GM23338 (cell line): ENCODE data around the gene CD300A. TPM values are rescaled to one million over a fixed set of nuclear protein-coding genes. Genes with fewer than 3 reads are reported as not detected.

Source experiments
- ATAC-seq: fragments of 200-7000 bp; cut with Tn5 transposase; 3 replicates; pipeline ENCODE4 v1.9.1; 2020
- DNase-seq: peaks from one replicate; pipeline ENCODE4 v3.0.0-alpha.2; 2015; ENCODE audit warnings: low spot score
- H2AFZ ChIP-seq: fragments of 200-600 bp; sonication (generic); 2 replicates; pipeline ENCODE4 v1.8.0; 2016; ENCODE audit warnings: antibody characterized with exemption, mild to moderate bottlenecking, moderate library complexity
- H3F3A ChIP-seq: fragments of 200-600 bp; sonication (generic); replicated peaks from 2 replicates; pipeline ENCODE4 v1.8.0; 2017; ENCODE audit warnings: antibody characterized with exemption, mixed run types, low read depth
- H3K27ac ChIP-seq: fragments of 200-600 bp; sonication (generic); 2 replicates; pipeline ENCODE4 v1.6.1; 2016; ENCODE audit warnings: low read depth
- H3K27me3 ChIP-seq: fragments of 200-600 bp; sonication (generic); 2 replicates; pipeline ENCODE4 v1.8.0; 2016; ENCODE audit warnings: mild to moderate bottlenecking, mixed run types, moderate library complexity; ENCODE audit not compliant: insufficient read depth
- H3K36me3 ChIP-seq: fragments of 200-600 bp; sonication (generic); 2 replicates; pipeline ENCODE4 v1.8.0; 2016; ENCODE audit warnings: mild to moderate bottlenecking; ENCODE audit not compliant: insufficient read depth
- H3K4me1 ChIP-seq: fragments of 200-600 bp; sonication (generic); 2 replicates; pipeline ENCODE4 v1.8.0; 2016; ENCODE audit warnings: mild to moderate bottlenecking, moderate library complexity; ENCODE audit not compliant: insufficient read depth
- H3K4me2 ChIP-seq: fragments of 200-600 bp; sonication (generic); 2 replicates; pipeline ENCODE4 v1.7.1; 2017; ENCODE audit warnings: mixed run types
- H3K4me3 ChIP-seq: fragments of 200-600 bp; sonication (generic); 2 replicates; pipeline ENCODE4 v1.6.1; 2016; ENCODE audit warnings: mixed run types
- H3K79me2 ChIP-seq: fragments of 200-600 bp; sonication (generic); replicated peaks from 2 replicates; pipeline ENCODE4 v1.8.0; 2017; ENCODE audit warnings: mild to moderate bottlenecking; ENCODE audit not compliant: insufficient read depth
- H3K9me2 ChIP-seq: fragments of 200-600 bp; sonication (generic); 2 replicates; pipeline ENCODE4 v1.8.0; 2017; ENCODE audit not compliant: insufficient read depth
- H4K20me1 ChIP-seq: fragments of 200-600 bp; sonication (generic); replicated peaks from 2 replicates; pipeline ENCODE4 v1.8.0; 2017; ENCODE audit warnings: mild to moderate bottlenecking; ENCODE audit not compliant: insufficient read depth
- H3K27ac Mint-ChIP-seq: 2 replicates; pipeline ENCODE4 v1.8.0; 2020; ENCODE audit warnings: inconsistent platforms, mild to moderate bottlenecking, moderate library complexity, mixed read lengths
- H3K27me3 Mint-ChIP-seq: 3 replicates; pipeline ENCODE4 v1.8.0; 2022; ENCODE audit warnings: low read depth, mild to moderate bottlenecking, moderate library complexity, mixed read lengths, inconsistent platforms; ENCODE audit not compliant: insufficient read depth, poor library complexity
- H3K36me3 Mint-ChIP-seq: 3 replicates; pipeline ENCODE4 v1.8.0; 2021; ENCODE audit warnings: low read depth, mild to moderate bottlenecking, inconsistent platforms, moderate library complexity, mixed read lengths
- H3K4me1 Mint-ChIP-seq: 3 replicates; pipeline ENCODE4 v1.8.0; 2020; ENCODE audit warnings: mild to moderate bottlenecking, inconsistent platforms, mixed read lengths
- H3K4me3 Mint-ChIP-seq: 3 replicates; pipeline ENCODE4 v1.8.0; 2021; ENCODE audit warnings: moderate library complexity, mild to moderate bottlenecking, inconsistent platforms, mixed read lengths
- H3K9me3 Mint-ChIP-seq: 3 replicates; pipeline ENCODE4 v1.8.0; 2020; ENCODE audit warnings: moderate library complexity, mild to moderate bottlenecking, inconsistent platforms, mixed read lengths
- ETS1 ChIP-seq: IDR thresholded peaks from 2 replicates; pipeline ENCODE4 v1.6.1; 2016; ENCODE audit warnings: antibody characterized with exemption
- EZH2 ChIP-seq: fragments of 200-600 bp; sonication (generic); IDR thresholded peaks from one replicate; pipeline ENCODE4 v1.8.0; 2017; ENCODE audit warnings: antibody characterized with exemption, mild to moderate bottlenecking, low read depth; ENCODE audit not compliant: unreplicated experiment
- NANOG ChIP-seq: IDR thresholded peaks from 2 replicates; pipeline ENCODE4 v1.6.1; 2016; ENCODE audit warnings: antibody characterized with exemption, borderline replicate concordance
- STAT1 ChIP-seq: IDR thresholded peaks from one replicate; pipeline ENCODE4 v1.6.1; 2016; ENCODE audit warnings: antibody characterized with exemption; ENCODE audit not compliant: unreplicated experiment
- ZNF114 ChIP-seq: fragments of 250-450 bp; sonication (Bioruptor Pico); IDR thresholded peaks from 2 replicates; pipeline ENCODE4 v1.5.0; 2020; ENCODE audit warnings: mild to moderate bottlenecking, moderate library complexity
- ZNF462 ChIP-seq: fragments of 250-450 bp; sonication (Bioruptor Pico); IDR thresholded peaks from 2 replicates; pipeline ENCODE4 v1.5.0; 2020; ENCODE audit warnings: mild to moderate bottlenecking, moderate library complexity
- polyA plus RNA-seq: library from polyadenylated mRNA; unstranded; fragments of >200 nt; fragmentation: Nextera tagmentation; extraction: Ambion mirVana; gene quantifications from 2 replicates; pipeline ENCODE4 v1.2.1, GENCODE V29; 2016
- total RNA-seq: library from RNA; depleted of rRNA; stranded (reverse); fragments of >200 nt; shearing (Covaris generic); gene quantifications from 2 replicates; pipeline ENCODE4 v1.2.3, GENCODE V29; 2014
- TF ChIP-seq, protein P1 (sequence below), 2 experiments: fragments of 200-600 bp in 1 of 2; sonication (generic) in 1 of 2; conservative IDR thresholded peaks; 2 replicates each; pipeline versions ENCODE4 v1.5.1 to v1.6.1; 2016 to 2017; ENCODE audit warnings: antibody characterized with exemption in 2 of 2, low read depth in 2 of 2, mild to moderate bottlenecking in 2 of 2, moderate library complexity in 1 of 2

CD300A gene
- total and polyA plus RNA-seq, 2 experiments from 2014 or later: 0.37 to 0.45 TPM

- TF ChIP-seq ZNF462 (no peak), STAT1 (no peak), ZNF114 (no peak), EZH2 (no peak)
- TF ChIP-seq, protein P1, sequence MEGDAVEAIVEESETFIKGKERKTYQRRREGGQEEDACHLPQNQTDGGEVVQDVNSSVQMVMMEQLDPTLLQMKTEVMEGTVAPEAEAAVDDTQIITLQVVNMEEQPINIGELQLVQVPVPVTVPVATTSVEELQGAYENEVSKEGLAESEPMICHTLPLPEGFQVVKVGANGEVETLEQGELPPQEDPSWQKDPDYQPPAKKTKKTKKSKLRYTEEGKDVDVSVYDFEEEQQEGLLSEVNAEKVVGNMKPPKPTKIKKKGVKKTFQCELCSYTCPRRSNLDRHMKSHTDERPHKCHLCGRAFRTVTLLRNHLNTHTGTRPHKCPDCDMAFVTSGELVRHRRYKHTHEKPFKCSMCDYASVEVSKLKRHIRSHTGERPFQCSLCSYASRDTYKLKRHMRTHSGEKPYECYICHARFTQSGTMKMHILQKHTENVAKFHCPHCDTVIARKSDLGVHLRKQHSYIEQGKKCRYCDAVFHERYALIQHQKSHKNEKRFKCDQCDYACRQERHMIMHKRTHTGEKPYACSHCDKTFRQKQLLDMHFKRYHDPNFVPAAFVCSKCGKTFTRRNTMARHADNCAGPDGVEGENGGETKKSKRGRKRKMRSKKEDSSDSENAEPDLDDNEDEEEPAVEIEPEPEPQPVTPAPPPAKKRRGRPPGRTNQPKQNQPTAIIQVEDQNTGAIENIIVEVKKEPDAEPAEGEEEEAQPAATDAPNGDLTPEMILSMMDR (conservative IDR thresholded peaks at IDR 0.05; ENCODE audit: low read depth in 2 of 2): no peak
These were observed 49.5 kb downstream of the CD300A start (continued) for GRCh38 chr17:74515941-74516340.

DNA sequence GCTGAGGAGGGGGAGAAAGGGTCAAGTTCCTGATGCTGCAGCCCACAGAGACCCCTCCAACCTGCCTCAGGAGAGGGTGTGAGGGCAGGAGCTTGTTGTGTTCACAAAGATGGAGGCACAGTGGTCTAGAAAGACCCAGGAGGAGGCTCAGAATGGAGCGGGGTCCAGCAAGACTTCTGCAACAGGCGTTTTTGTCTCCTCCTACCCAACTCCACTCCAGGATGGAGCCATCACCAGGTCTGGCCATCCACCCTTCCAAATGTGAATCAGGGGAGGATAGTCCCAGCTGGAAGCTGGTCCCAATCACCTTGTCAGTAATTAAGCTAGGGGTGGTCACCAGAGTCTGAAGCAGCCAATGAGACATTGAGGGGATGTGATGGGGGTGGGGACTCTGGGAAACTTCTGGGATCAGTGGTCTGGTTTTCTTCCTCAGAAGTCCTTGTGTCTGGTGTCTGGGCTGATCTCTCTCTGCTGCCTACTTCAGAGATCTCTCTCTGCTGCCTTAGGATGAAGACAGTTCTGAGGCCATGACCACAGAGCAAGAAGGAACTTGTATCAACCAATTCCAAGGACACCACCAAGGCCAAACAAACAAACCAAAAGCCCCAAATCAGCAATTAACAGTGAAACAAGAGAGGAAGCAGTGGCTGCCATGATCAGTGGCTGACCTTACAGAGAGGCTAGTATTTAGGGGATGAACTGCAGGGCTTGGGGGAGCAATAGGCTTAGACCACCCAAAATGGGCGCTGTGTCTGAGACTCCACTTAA lies 50.3 kb downstream of the CD300A start:
- no peaks in the 10 kb centered on the region for H3K4me1 Mint-ChIP-seq
- Histone ChIP-seq H3K9me2 (peaks cover 10% of the 10 kb centered on the region; the same call in 1 of the 2 replicates), H3K4me3 (no peak overlapping the region), H3K4me2 (no peak overlapping the region), H2AFZ (no peak overlapping the region), H4K20me1 (no peaks in the 10 kb centered on the region), H3K36me3 (no peaks in the 10 kb centered on the region), H3K79me2 (no peaks in the 10 kb centered on the region), H3K27me3 (0 out of 2 replicates have a peak, but pooled peaks cover 3% of the 10 kb centered on the region), H3K4me1 (no peaks in the 10 kb centered on the region), H3K27ac (no peak overlapping the region), H3F3A (peaks cover 11% of the 10 kb centered on the region)
- DNase-seq: no peak
- H3K9me3 Mint-ChIP-seq: peaks cover 50% of the 10 kb centered on the region
- H3K27me3 Mint-ChIP-seq: peaks cover 17% of the 10 kb centered on the region
- peaks cover 18% of the 10 kb centered on the region; the same call in 2 of the 3 replicates for H3K36me3 Mint-ChIP-seq
- no peak overlapping the region for H3K27ac Mint-ChIP-seq
- no peak overlapping the region for H3K4me3 Mint-ChIP-seq
- no peak for ATAC-seq
- TF ChIP-seq ZNF114 (no peak), NANOG (no peak), ETS1 (no peak), EZH2 (no peak)
